ENCODE data around the gene ZNF318. TPM values are rescaled to one million over a fixed set of nuclear protein-coding genes. Genes with fewer than 3 reads are reported as not detected.
A peak's percentile ranks its signal among the peaks of the same experiment; 100 is the strongest.
"Not testable (repeated sequence)": the region's sequence is repeated elsewhere in the genome, so short reads cannot be mapped to it uniquely, and the experiment has no call there.

Gene ZNF318
- total RNA-seq, 1 donor from 2014 or later, result 9.7 TPM

DNA sequence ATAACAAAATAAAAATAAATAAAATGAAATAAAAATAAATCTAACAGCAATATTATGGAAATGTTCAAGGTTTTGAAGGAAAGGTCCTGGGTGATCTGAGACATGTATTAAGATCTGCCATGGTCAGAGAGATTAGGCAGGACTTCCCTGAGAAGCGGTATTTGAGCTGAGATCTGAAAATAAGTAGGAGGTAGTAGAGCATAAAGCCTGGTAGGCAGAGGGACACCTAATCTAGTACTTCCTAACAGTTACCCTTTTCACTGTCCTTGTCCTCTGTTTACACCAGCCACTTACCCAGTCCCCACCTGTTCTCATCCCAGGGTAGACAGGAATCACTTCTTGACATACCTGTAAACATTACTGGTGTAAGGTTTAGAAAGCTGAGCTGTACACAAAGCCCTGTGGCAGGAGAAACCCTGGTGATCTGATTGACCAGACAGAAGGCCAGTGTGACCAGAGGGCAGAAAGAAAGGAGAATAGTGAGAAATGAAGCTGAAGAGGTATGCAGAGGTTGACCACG is 8.3 kb upstream of the ZNF318 start:
- no peaks in the 10 kb centered on the region for H3K9me3 Mint-ChIP-seq

DNA sequence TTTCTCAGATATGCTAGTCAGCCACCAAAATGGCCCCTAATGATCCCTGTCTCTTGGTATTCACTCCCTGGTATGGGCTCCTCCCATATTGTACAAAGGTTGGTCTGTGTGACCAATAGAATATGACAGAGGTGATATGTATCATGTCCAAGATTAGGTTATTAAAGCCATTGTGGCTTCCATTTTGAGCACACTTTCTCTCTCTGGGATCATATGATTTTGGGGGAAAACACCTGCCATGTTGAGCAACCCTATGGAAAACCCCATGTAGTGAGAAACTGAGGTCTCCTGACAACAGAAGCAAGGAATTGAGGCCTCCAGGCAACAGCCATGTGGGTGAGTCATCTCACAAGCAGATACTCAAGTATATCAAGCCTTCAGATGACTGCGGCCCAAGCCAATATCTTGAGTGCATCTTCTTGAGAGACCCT is 7.1 kb upstream of the ZNF318 start:
- peaks cover 2% of the 10 kb centered on the region for H3K36me3 Mint-ChIP-seq (ENCODE audit: low read depth)
- peaks cover 7% of the 10 kb centered on the region for H3K27me3 Mint-ChIP-seq (ENCODE audit: insufficient read depth)
- intact Hi-C loops (cut with micrococcal nuclease), result no loop called here
- peak overlapping the region; percentile 0 for H3K27ac Mint-ChIP-seq
- H3K9me3 Mint-ChIP-seq, result no peaks in the 10 kb centered on the region
- H3K4me3 Mint-ChIP-seq, result no peak overlapping the region
- peaks cover 35% of the 10 kb centered on the region for H3K4me1 Mint-ChIP-seq (ENCODE audit: low read depth)
- peak; percentile 18 for DNase-seq (ENCODE audit: low spot score)

More for the DNA sequence above, 8.3 kb upstream of the ZNF318 start:
- intact Hi-C loops (cut with micrococcal nuclease), result no loop called here
- Mint-ChIP-seq H3K27me3 (ENCODE audit: insufficient read depth) (peaks cover 7% of the 10 kb centered on the region), H3K4me3 (no peak overlapping the region), H3K27ac (no peak overlapping the region), H3K36me3 (ENCODE audit: low read depth) (peaks cover 4% of the 10 kb centered on the region), H3K4me1 (ENCODE audit: low read depth) (peaks cover 40% of the 10 kb centered on the region)
- DNase-seq (ENCODE audit: low spot score), result no peak

DNA sequence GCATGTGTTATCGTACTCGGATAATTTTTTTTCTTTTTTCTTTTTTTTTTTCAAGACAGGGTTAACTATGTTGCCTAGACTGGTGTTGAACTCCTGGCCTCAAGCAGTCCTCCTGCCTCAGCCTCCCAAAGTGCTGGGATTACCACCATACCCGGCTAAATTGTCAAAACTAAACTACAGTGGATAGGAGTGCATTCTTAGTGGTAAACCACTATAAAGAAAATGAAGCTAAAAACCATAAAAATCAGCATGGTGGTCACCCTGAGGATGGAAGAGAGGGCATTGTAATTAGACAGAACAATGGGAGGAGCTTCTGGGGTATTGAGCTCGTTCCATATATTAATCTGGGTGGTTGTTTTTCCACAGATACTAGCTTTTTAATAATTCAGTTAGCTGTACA is 6.2 kb upstream of the ZNF318 start:
- Mint-ChIP-seq H3K27ac (no peak overlapping the region), H3K9me3 (no peaks in the 10 kb centered on the region), H3K4me1 (ENCODE audit: low read depth) (peaks cover 32% of the 10 kb centered on the region), H3K4me3 (no peak overlapping the region), H3K27me3 (ENCODE audit: insufficient read depth) (peaks cover 7% of the 10 kb centered on the region), H3K36me3 (ENCODE audit: low read depth) (no peaks in the 10 kb centered on the region)
- intact Hi-C loops (cut with micrococcal nuclease), result no loop called here
- no peak for DNase-seq (ENCODE audit: low spot score)

DNA sequence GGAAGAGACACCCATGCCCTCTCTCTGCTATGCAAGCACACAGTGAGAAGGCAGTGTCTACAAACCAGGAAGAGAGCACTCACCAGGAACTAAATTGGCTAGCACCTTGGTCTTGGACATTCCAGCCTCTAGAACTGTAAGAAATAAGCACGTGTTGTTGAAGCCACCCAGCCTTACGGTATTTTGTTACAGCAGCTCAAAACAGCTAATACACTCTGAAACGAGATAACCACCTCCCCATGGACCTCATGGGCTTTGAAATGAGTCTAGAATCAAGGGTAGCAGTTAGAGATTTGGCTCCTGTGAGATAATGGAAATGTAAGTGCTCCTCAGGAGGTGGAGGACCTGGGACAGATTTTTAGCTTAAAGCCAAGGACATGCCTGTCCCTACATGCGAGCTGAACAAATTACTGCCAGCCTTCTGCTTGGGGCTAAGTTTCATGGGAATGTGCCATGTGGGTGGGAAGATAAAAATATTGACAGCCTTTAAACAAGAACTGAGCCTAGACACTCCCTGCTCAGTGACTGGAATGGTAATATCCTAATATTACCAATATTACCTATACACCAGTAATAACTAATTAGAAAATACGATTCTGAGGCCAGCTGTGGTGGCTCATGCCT is 3.9 kb upstream of the ZNF318 start:
- H3K27ac Mint-ChIP-seq, result no peak overlapping the region
- no peak overlapping the region for H3K4me3 Mint-ChIP-seq
- no peak for DNase-seq (ENCODE audit: low spot score)
- peaks cover 35% of the 10 kb centered on the region for H3K4me1 Mint-ChIP-seq (ENCODE audit: low read depth)
- H3K9me3 Mint-ChIP-seq, result no peaks in the 10 kb centered on the region
- intact Hi-C loops (cut with micrococcal nuclease), result no loop called here
- H3K27me3 Mint-ChIP-seq (ENCODE audit: insufficient read depth), result peaks cover 2% of the 10 kb centered on the region
- no peaks in the 10 kb centered on the region for H3K36me3 Mint-ChIP-seq (ENCODE audit: low read depth)

DNA sequence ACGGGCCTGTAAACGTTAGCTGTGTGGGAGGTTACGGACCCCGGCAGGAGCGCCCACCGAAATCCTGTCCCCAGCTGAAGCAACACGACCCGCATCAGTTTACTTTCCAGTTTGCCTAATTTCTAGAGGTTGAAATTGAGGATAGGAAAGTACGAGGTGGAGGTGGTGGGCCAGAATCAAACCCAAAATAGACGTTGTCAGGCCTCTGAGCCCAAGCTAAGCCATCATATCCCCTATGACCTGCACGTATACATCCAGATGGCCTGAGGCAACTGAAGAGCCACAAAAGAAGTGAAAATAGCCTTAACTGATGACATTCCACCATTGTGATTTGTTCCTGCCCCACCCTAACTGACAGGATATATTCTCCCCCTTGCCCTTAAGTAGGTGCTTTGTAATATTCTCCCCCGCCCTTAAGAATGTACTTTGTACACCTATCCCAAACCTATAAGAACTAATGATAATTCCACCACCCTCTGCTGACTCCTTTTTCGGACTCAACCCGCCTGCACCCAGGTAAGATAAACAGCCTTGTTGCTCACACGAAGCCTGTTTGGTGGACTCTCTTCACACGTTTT is 645 bp upstream of the ZNF318 start:
- DNase-seq (ENCODE audit: low spot score); H3K36me3 Mint-ChIP-seq (ENCODE audit: low read depth); H3K27me3 Mint-ChIP-seq (ENCODE audit: insufficient read depth); H3K9me3 Mint-ChIP-seq; intact Hi-C loops (cut with micrococcal nuclease): not testable (repeated sequence)
- H3K27ac Mint-ChIP-seq, result peak overlapping the region; percentile 91
- H3K4me3 Mint-ChIP-seq, result peak overlapping the region; percentile 83
- peaks cover 36% of the 10 kb centered on the region for H3K4me1 Mint-ChIP-seq (ENCODE audit: low read depth)

DNA sequence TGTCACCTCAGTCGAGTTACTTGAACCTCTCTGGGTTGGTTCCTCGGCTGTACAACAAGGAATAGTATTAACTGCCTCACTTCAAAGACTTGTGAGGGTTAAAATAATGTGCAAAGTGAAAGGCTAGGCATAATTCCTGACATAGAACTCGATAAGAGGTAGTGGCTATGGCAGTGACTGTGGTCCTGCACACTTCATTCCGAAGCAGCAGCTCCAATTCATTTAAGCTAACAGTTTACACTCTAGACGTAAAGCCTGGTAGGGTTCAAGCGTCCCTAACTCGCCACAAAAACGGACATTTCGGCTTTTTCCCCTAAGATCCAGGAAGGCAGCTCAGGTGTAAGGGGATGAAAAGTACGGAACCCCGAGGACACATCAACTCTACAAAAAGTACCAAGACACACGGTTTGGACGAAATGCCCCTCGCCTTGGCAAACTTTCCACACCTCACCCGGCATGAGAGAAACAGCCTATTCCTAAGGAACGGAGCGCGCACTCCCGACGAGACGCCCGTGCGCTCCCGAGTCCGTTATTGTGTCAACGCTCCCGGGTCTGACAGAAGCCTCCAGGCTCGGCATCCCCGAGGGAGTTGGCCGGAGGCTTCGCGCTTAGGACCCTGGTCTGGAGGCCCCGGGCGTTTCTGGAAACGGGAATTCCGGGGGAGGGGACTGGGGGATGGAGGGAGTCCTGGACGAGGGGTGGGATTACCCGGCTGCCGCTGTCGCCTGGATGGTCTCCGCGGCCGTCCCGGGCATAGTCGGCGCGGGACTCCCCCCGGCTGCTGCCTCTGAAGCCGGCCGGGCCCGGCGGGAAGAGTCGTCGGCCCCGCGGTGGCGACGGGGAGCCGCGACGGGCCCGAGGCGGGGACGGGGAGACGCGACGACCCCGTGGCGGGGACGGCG is 937 bp downstream of the ZNF318 start:
- Mint-ChIP-seq H3K27me3 (ENCODE audit: insufficient read depth) (peaks cover 2% of the 10 kb centered on the region), H3K4me1 (ENCODE audit: low read depth) (peaks cover 36% of the 10 kb centered on the region), H3K36me3 (ENCODE audit: low read depth) (peaks cover 14% of the 10 kb centered on the region), H3K9me3 (no peaks in the 10 kb centered on the region), H3K27ac (peak overlapping the region; percentile 70), H3K4me3 (peak overlapping the region; percentile 86)
- DNase-seq (ENCODE audit: low spot score), result no peak
- intact Hi-C loops (cut with micrococcal nuclease), result loop anchor here (1.0 kb wide), 9 partner anchors 15 to 622 kb away; partner anchors contain the start of genes ABCC10, GTPBP2, LRRC73 and POLH

DNA sequence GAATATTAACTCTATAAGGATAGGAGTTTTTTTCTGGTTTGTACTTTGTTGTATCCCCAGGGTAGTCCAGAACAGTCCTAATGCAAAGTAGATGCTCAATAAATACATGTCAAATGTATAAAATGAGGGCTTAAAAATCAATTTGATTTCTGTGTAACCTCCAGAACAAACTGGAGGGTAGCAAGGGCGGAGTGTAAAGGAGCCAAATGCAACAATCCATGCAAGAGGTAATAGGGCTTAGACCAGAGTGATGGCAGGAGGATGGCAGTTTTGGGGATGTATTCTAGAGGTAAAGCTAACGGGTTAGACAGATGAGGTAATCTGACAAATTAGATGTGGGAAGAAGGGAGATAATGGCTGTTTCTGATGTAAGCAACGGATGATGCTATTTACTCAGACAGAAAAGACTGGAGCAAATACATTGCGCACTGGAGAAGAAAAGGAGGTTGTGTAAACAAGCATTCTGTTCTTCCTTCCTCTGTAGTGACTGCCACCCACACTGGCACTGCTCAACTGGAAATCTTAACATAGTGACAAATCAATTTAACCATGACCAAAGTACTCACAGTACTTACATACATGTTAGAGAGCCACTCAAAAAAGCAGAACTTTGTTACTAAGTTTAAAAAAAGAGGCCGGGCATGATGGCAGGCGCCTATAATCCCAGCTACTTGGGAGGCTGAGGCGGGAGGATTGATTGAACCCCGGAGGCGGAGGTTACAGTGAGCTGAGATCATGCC is 2.0 kb downstream of the ZNF318 start:
- H3K27me3 Mint-ChIP-seq (ENCODE audit: insufficient read depth), result no peaks in the 10 kb centered on the region
- H3K9me3 Mint-ChIP-seq, result no peaks in the 10 kb centered on the region
- H3K4me1 Mint-ChIP-seq (ENCODE audit: low read depth), result peaks cover 28% of the 10 kb centered on the region
- intact Hi-C loops (cut with micrococcal nuclease), result no loop called here
- peak overlapping the region; percentile 67 for H3K4me3 Mint-ChIP-seq
- H3K36me3 Mint-ChIP-seq (ENCODE audit: low read depth), result peaks cover 19% of the 10 kb centered on the region
- H3K27ac Mint-ChIP-seq, result peak overlapping the region; percentile 16
- DNase-seq (ENCODE audit: low spot score), result no peak

DNA sequence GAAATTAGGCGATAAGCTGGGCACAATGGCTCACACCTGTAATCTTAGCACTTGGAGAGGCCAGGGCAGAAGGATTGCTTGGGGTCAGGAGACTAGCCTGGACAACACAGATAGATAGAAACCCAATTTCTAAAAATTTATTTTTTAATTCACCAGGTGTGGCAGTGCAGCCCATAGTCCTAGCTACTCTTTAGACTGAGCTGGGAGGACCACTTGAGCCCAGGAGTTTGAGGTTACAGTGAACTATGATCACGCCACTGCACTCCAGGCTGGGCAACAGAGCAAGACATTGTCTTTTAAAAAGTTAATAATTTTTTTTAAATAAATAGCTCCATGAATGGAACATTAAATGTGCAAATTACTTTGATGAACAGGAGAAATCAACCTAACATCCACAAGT is 8.2 kb downstream of the ZNF318 start:
- peaks cover 36% of the 10 kb centered on the region for H3K36me3 Mint-ChIP-seq (ENCODE audit: low read depth)
- no peak for DNase-seq (ENCODE audit: low spot score)
- H3K4me3 Mint-ChIP-seq, result no peak overlapping the region
- H3K27ac Mint-ChIP-seq, result no peak overlapping the region
- no peaks in the 10 kb centered on the region for H3K9me3 Mint-ChIP-seq
- H3K4me1 Mint-ChIP-seq (ENCODE audit: low read depth), result no peaks in the 10 kb centered on the region
- intact Hi-C loops (cut with micrococcal nuclease), result no loop called here
- H3K27me3 Mint-ChIP-seq (ENCODE audit: insufficient read depth), result no peaks in the 10 kb centered on the region

DNA sequence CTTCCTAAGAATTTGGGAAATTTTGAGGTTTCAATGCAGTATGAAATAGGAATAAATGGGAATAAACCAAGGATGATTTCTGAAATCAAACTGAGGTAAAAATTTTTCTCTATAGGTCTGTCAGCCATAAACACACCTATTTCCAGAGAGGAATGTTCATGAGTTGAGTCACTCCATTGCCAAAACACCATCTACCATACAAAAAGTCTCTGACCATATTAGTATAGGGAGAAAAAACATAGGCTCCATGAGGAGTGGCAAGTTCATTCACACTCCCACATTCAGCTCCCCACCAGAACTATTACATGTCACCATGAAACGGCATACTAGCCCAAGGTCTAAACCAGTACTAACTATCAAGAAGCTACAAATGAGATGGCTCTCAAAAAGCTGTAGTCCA is 9.6 kb downstream of the ZNF318 start:
- Mint-ChIP-seq H3K27me3 (ENCODE audit: insufficient read depth) (no peaks in the 10 kb centered on the region), H3K4me3 (no peak overlapping the region), H3K9me3 (no peaks in the 10 kb centered on the region), H3K4me1 (ENCODE audit: low read depth) (no peaks in the 10 kb centered on the region), H3K27ac (no peak overlapping the region), H3K36me3 (ENCODE audit: low read depth) (peaks cover 39% of the 10 kb centered on the region)
- DNase-seq (ENCODE audit: low spot score), result no peak
- intact Hi-C loops (cut with micrococcal nuclease), result no loop called here

DNA sequence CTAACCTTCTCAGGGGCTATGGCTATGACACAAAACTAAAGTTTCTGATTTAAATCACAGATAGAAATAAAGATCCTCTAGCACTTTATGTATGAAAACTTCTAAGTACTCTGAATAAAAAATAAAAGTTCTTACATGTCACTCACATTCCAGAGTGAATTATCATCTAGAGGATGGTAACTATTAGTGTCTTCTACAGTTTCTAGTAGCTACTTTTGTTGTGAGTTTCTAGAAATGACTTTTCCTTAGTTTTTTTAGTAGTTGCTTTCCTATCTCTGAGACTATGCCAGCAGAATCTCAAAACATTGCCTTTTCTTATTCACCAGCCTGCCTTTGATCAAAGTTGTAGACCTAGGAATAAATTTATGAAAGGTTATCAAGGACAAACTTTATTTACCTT is 10.1 kb downstream of the ZNF318 start:
- peaks cover 39% of the 10 kb centered on the region for H3K36me3 Mint-ChIP-seq (ENCODE audit: low read depth)
- H3K4me3 Mint-ChIP-seq, result no peak overlapping the region
- H3K27me3 Mint-ChIP-seq (ENCODE audit: insufficient read depth), result no peaks in the 10 kb centered on the region
- intact Hi-C loops (cut with micrococcal nuclease), result no loop called here
- no peaks in the 10 kb centered on the region for H3K9me3 Mint-ChIP-seq
- no peak overlapping the region for H3K27ac Mint-ChIP-seq
- no peak for DNase-seq (ENCODE audit: low spot score)
- H3K4me1 Mint-ChIP-seq (ENCODE audit: low read depth), result no peaks in the 10 kb centered on the region

DNA sequence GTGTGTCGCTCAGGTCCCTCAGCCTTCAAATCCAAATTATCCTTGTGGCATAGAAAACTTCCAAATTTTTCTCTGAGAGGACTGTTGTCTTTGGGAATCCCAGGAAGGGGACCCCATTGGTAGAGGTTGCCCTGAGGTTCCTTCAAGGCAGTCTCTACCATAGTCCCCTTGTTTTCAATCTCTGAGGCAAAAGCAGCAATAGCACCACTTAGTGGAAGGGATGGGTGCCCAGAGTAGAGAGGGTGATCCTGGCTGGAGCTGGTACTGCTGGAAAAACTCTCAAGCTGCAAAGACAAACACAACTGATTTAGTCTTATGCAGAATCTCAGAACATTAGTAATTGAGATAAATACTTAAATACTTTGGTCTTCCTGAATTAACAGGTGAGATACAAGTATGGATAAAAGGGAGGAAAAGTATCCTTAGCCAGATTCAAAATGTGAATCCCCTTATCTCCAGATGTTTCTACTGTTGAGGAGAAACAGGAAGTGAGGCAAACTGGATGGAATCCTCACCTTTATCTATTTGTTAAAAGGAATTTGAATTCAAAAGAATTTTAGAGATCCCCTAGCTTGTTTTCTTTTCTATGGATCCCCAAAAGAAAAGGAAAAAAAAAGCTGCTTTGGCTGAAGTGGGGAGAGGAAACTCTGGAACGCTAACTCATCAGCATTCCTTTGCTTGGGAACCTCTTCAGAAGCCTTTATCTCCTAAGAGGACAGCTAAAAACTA is 13.4 kb downstream of the ZNF318 start:
- Mint-ChIP-seq H3K36me3 (ENCODE audit: low read depth) (peaks cover 41% of the 10 kb centered on the region), H3K9me3 (no peaks in the 10 kb centered on the region), H3K27ac (no peak overlapping the region), H3K4me3 (no peak overlapping the region), H3K27me3 (ENCODE audit: insufficient read depth) (no peaks in the 10 kb centered on the region), H3K4me1 (ENCODE audit: low read depth) (no peaks in the 10 kb centered on the region)
- no peak for DNase-seq (ENCODE audit: low spot score)
- intact Hi-C loops (cut with micrococcal nuclease), result no loop called here

DNA sequence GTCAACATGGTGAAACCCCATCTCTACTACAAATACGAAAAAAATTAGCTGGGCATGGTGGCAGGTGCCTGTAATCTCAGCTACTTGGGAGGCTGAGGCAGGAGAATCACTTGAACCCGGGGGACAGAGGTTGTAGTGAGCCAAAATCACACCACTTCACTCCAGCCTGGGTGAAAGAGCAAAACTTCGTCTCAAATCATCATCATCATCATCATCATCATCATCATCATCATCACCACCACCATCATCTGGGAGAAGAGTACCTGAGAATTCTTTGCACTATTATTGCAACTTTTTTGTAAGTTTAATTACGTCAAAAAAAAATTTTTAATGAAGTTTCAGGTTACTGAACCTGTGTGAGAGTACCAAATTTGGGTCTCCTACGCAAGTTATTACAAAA is 17.5 kb downstream of the ZNF318 start:
- H3K9me3 Mint-ChIP-seq; intact Hi-C loops (cut with micrococcal nuclease); H3K27ac Mint-ChIP-seq; H3K4me1 Mint-ChIP-seq (ENCODE audit: low read depth); H3K27me3 Mint-ChIP-seq (ENCODE audit: insufficient read depth); DNase-seq (ENCODE audit: low spot score); H3K4me3 Mint-ChIP-seq: not testable (repeated sequence)
- peaks cover 23% of the 10 kb centered on the region for H3K36me3 Mint-ChIP-seq (ENCODE audit: low read depth)
